GM18909 (cell line): ENCODE measurements around the gene TBX20.
"Not testable (repeated sequence)": the region's sequence is repeated elsewhere in the genome, so short reads cannot be mapped to it uniquely, and the experiment has no call there.

Source experiments
- ATAC-seq: cut with Tn5 transposase; IDR thresholded peaks from one replicate; pipeline ENCODE4 v1.9.1; 2021; ENCODE audit warnings: mild to moderate bottlenecking; ENCODE audit not compliant: unreplicated experiment, poor library complexity

TBX20 gene

GRCh38 chr7:35256256-35257175, 2.6 kb upstream of the TBX20 start:
- ATAC-seq = no peak

- ATAC-seq = no peak
Measured at GRCh38 chr7:35255443-35256255, 1.7 kb upstream of the TBX20 start.

DNA sequence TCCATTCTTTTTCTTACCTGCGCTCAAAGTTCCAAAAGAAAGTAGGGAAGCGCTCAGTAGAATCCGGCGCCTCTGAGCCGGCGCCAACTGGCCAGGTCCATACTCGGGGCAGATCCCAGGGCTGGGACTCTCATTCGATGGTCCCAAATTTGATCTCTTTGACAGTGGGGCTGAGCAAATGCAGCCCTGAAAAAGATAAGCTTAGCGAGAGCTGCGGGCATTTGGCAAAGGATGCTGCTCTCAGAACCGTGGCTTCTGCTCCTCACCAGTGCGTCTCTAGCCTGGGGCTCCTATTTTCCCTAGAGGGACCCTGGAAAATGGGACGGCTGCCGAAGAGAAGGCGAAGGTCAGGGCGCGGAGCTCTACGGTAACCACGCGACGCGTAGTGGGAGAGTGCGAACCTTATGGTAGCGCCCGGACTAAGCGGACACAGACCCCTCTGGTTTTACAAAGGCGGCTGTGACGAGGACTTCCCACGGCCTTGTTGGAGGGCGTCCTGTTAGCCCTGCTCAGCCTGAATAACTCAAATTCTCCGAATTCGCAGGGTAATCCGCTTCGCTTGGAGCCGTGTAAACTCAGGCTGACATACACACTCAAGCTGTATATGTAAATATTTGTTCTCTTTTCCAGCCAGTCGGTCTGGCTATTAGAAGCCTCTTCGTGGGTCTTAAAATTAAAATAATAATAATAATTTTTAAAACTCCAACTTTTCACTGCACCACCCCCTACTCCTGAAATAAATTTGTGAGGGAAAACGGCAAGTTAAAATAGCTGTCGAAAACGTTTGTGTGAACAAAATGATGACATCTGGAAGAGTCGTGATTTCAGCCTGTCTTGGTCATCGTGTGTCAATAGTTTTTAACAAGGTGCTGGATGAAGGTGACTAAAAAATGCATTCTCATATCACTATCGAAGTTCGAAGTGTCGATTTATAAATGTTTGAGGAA, 869 bp upstream of the TBX20 start:
- no peak for ATAC-seq

DNA sequence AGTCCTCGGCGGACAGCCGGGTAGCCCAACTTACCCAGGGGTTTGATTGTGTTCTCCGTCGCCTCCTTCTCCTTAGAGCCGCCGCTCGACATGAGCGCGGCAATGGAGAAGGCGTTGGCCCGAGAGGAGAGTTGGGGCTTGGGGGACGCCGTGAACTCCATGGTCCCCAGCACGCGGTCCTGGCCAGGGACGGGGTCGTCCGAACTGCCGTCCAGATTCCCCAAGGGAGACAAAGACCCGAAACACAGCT, 515 bp downstream of the TBX20 start:
- no peak for ATAC-seq

- no peak for ATAC-seq
Measured at GRCh38 chr7:35252612-35253459, 1.1 kb downstream of the TBX20 start.

- no peak for ATAC-seq
Measured at GRCh38 chr7:35251606-35252310, 2.1 kb downstream of the TBX20 start.

- ATAC-seq = no peak
Measured at GRCh38 chr7:35250941-35251340, 3.0 kb downstream of the TBX20 start.

- ATAC-seq = no peak
Measured at GRCh38 chr7:35250452-35250851, 3.4 kb downstream of the TBX20 start.

- ATAC-seq = no peak
Measured at GRCh38 chr7:35249537-35249907, 4.4 kb downstream of the TBX20 start.

DNA sequence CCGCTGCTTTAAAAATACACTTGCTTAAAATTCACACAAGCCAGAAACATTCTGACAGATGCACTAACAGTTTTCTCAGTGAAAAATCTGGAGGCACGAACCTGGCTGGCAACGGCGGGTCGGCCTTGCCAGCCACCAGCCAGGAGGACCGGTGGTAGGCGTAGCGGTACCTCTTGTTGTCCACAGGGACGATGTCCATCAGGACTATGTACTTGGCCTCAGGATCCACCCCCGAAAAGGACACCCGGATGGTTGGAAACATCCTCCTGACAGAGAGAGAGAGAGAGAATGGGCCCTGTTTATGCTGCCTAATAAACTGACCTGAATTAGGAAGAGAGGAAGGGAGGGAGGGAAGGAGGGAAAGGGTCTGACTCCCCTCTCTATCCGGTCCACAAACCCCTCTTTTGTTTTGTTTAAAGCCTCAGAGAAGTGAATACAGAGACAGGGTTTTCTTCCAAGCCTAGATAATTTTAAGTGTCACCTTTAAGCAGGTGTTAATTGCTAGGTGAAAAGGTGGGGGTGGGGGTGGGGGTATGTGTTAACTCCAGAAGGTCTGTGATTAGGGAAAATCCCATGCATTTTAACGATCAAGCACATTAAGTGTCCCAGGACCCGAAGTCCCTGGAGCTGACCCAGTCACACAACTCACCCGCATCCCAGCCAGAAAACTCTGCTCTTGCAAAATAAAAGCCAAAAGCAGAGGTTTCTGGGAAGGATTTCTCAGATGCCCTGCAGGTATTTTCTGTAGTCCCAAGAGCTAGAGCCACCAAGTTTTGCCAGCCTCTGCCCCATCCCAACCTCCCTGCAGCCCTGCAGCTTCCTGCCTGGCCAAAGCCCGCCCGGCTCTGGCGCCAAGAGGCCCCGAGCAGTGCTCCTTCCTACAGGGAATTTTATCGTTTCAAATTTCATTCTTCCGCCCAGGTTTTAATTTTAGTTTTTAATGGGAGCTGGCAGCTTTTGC, 5.0 kb downstream of the TBX20 start:
- no peak for ATAC-seq

- ATAC-seq = no peak
Measured at GRCh38 chr7:35246819-35247218, 7.1 kb downstream of the TBX20 start.

GRCh38 chr7:35241884-35242283, 12.0 kb downstream of the TBX20 start:
- ATAC-seq = no peak

DNA sequence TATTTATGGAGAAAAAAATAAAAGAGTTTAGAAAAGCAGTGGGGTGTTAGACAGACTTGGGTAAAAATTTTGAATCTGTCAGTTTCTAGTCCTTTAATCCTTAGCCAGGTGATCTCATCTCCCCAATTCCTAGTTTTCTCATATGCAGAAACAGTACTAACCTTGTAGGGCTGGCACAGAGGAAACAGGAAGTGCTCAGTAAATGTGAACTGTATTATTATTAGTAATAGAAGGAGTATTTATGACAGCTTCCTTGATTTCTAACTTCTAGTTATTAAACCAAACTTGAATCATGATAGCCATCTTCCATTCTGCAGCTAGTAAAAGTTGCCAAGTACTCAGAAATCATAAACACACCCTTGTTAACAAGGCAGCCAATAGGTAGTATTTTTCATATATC, 12.5 kb downstream of the TBX20 start:
- no peak for ATAC-seq

DNA sequence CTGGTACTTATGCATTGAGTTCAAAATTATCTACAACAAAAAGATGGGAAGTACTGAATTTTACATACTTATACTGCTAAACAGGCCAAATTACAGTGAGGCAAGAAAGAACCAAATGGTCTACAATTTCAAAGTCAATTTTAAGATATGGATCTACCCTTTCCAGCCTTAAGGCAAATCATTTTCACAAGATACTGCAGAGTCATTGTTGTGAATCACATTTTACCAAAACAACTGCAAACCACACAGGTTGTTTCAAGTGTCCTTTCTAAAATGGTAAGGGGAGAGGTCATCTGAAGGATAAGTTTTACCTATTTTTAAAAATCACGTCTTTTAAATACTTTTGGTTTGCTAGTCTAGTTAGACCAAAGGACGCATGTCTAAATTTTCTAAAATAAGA, 12.9 kb downstream of the TBX20 start:
- ATAC-seq = not testable (repeated sequence)

DNA sequence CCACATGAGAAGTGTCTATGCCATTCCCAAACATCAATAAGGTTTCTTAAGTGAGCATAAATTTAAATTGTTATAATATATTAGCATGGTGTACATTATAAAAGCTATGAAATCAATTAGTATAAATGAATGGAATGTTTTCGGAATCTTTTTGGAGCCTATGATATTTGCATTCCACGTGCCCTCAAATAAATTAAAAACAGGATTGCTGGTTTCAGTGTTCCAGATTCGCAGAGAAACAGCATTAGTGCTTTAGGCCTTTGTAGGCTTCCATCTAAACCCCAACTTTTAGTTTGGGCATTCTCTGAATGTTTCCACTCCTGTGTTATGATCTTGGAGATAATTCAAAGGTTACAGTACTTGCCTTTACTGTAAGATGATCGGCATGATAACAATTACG, 15.4 kb downstream of the TBX20 start:
- ATAC-seq = not testable (repeated sequence)

- no peak for ATAC-seq
Measured at GRCh38 chr7:35232994-35233393, 20.9 kb downstream of the TBX20 start.

- ATAC-seq = not testable (repeated sequence)
Measured at GRCh38 chr7:35231221-35231620, 22.7 kb downstream of the TBX20 start.
